IMR-90 (cell line): ENCODE data around the gene PDZRN3. TPM values are rescaled to one million over a fixed set of nuclear protein-coding genes. Genes with fewer than 3 reads are reported as not detected.

Source experiments
- ATAC-seq: fragments of 200-7000 bp; cut with Tn5 transposase; 2 replicates; pipeline ENCODE4 v1.9.1; 2020; ENCODE audit warnings: low read depth, mild to moderate bottlenecking, moderate library complexity
- BruUV-seq: library from RNA; stranded (reverse); fragments of 400-500 nt; replicated peaks from 2 replicates; lab custom pipeline; 2021; lab: Mats Ljungman, UMichigan
- CTCF ChIA-PET: fragments of 300-600 bp; formaldehyde crosslinking; extraction: SDS; loops from one replicate; lab custom pipeline; 2021; ENCODE audit warnings: antibody characterized with exemption; lab: Yijun Ruan, JAX
- POLR2A ChIA-PET: fragments of 300-600 bp; sonication (Branson Sonifier 250); formaldehyde crosslinking; loops from one replicate; lab custom pipeline; 2022; ENCODE audit warnings: antibody characterized with exemption; ENCODE audit not compliant: unreplicated experiment; lab: Charles Lee
- DNase-seq: peaks from one replicate; pipeline ENCODE4 v3.0.0; 2013
- H2AFZ ChIP-seq: replicated peaks from 2 replicates; pipeline ENCODE3; 2013; ENCODE audit warnings: low read length, mild to moderate bottlenecking; ENCODE audit not compliant: poor library complexity
- H2AK5ac ChIP-seq: 2 replicates; pipeline ENCODE4 v1.6.1; 2013; ENCODE audit warnings: low read depth, low read length, inconsistent platforms
- H2AK9ac ChIP-seq: replicated peaks from 2 replicates; pipeline ENCODE3; 2013; ENCODE audit warnings: mild to moderate bottlenecking, low read depth, low read length, moderate library complexity; ENCODE audit not compliant: poor library complexity
- H2BK120ac ChIP-seq: 2 replicates; pipeline ENCODE4 v1.6.1; 2013; ENCODE audit warnings: low read depth, low read length, inconsistent platforms
- H2BK15ac ChIP-seq: 3 replicates; pipeline ENCODE4 v1.6.1; 2013; ENCODE audit warnings: low read depth, low read length, inconsistent platforms
- H2BK20ac ChIP-seq: 2 replicates; pipeline ENCODE4 v1.6.1; 2013; ENCODE audit warnings: low read depth, mild to moderate bottlenecking, inconsistent platforms, low read length, moderate library complexity
- H2BK5ac ChIP-seq: 2 replicates; pipeline ENCODE4 v1.6.1; 2013; ENCODE audit warnings: mild to moderate bottlenecking, low read depth, low read length, inconsistent platforms; ENCODE audit not compliant: poor library complexity, severe bottlenecking
- H3K14ac ChIP-seq: replicated peaks from 2 replicates; pipeline ENCODE4 v1.6.1; 2013; ENCODE audit warnings: low read depth, low read length, inconsistent platforms
- H3K18ac ChIP-seq: 2 replicates; pipeline ENCODE4 v1.6.1; 2013; ENCODE audit warnings: low read depth, low read length, control low read depth
- H3K23ac ChIP-seq: 2 replicates; pipeline ENCODE4 v1.6.1; 2013; ENCODE audit warnings: low read depth, low read length, inconsistent platforms
- H3K27ac ChIP-seq: 2 replicates; pipeline ENCODE4 v1.5.1; 2013; ENCODE audit warnings: mild to moderate bottlenecking, control low read depth, low read length; ENCODE audit not compliant: insufficient read depth
- H3K27me3 ChIP-seq: 2 replicates; pipeline ENCODE4 v1.6.1; 2013; ENCODE audit warnings: low read length; ENCODE audit not compliant: control insufficient read depth, insufficient read depth
- H3K36me3 ChIP-seq: 2 replicates; pipeline ENCODE4 v1.6.1; 2013; ENCODE audit warnings: low read length, mixed read lengths; ENCODE audit not compliant: control insufficient read depth, insufficient read depth
- H3K4ac ChIP-seq: 2 replicates; pipeline ENCODE4 v1.6.1; 2013; ENCODE audit warnings: low read depth, low read length, inconsistent platforms
- H3K4me1 ChIP-seq: 2 replicates; pipeline ENCODE4 v1.6.1; 2013; ENCODE audit warnings: low read length, mixed read lengths; ENCODE audit not compliant: control insufficient read depth, insufficient read depth
- H3K4me2 ChIP-seq: 2 replicates; pipeline ENCODE4 v1.6.1; 2013; ENCODE audit warnings: low read depth, mild to moderate bottlenecking, control low read depth, low read length, moderate library complexity
- H3K4me3 ChIP-seq: 2 replicates; pipeline ENCODE4 v1.5.1; 2013; ENCODE audit warnings: low read depth, mild to moderate bottlenecking, control low read depth, low read length, moderate library complexity; ENCODE audit not compliant: insufficient read depth
- H3K56ac ChIP-seq: 2 replicates; pipeline ENCODE4 v1.6.1; 2013; ENCODE audit warnings: low read length, inconsistent platforms; ENCODE audit not compliant: insufficient read depth; ENCODE audit errors: extremely low read depth
- H3K79me1 ChIP-seq, 2 experiments: 2 replicates each; pipeline ENCODE4 v1.6.1; 2013; ENCODE audit warnings: low read length in 2 of 2, inconsistent platforms in 1 of 2, low read depth in 1 of 2
- H3K9ac ChIP-seq: 2 replicates; pipeline ENCODE4 v1.6.1; 2013; ENCODE audit warnings: low read depth, low read length, control low read depth
- H3K9me1 ChIP-seq: 2 replicates; pipeline ENCODE4 v1.6.1; 2013; ENCODE audit warnings: low read length, inconsistent platforms; ENCODE audit not compliant: insufficient read depth
- H3K9me3 ChIP-seq: 2 replicates; pipeline ENCODE4 v1.6.1; 2013; ENCODE audit warnings: low read length; ENCODE audit not compliant: control insufficient read depth, insufficient read depth
- H4K20me1 ChIP-seq: 2 replicates; pipeline ENCODE4 v1.6.1; 2013; ENCODE audit warnings: low read length, inconsistent platforms; ENCODE audit not compliant: insufficient read depth
- H4K5ac ChIP-seq: 2 replicates; pipeline ENCODE4 v1.6.1; 2013; ENCODE audit warnings: mild to moderate bottlenecking, low read depth, low read length, control low read depth
- H4K8ac ChIP-seq, 2 experiments: 2 replicates each; pipeline ENCODE4 v1.6.1; 2013; ENCODE audit warnings: low read depth in 2 of 2, low read length in 2 of 2, control low read depth in 1 of 2, inconsistent platforms in 1 of 2
- H4K91ac ChIP-seq: 2 replicates; pipeline ENCODE4 v1.6.1; 2013; ENCODE audit warnings: low read depth, low read length, inconsistent platforms; ENCODE audit not compliant: insufficient read depth
- CEBPB ChIP-seq: IDR thresholded peaks from 2 replicates; pipeline ENCODE4 v1.6.1; 2012; ENCODE audit warnings: low read depth, low read length, improper control_type of control experiment
- RCOR1 ChIP-seq: IDR thresholded peaks from 2 replicates; pipeline ENCODE4 v1.6.1; 2012; ENCODE audit warnings: mild to moderate bottlenecking, low read length, improper control_type of control experiment; ENCODE audit not compliant: insufficient replicate concordance
- WGBS, 2 experiments: methylation state at CpG; one replicate each; pipeline versions ENCODE4 v1.1.5 to v1.1.7; 2013; ENCODE audit warnings: missing lambda C conversion rate in 2 of 2; ENCODE audit not compliant: insufficient read length in 1 of 2; ENCODE audit errors: extremely low coverage in 2 of 2; 5-methylcytosine and 5-hydroxymethylcytosine counted together
- dilution Hi-C: fragments of 300-500 bp; cut with HindIII; formaldehyde crosslinking; loops from one replicate; pipeline ENCODE4 v1.14.3; 2018; ENCODE audit warnings: low sequenced_read_pairs; ENCODE audit not compliant: unreplicated experiment
- in situ Hi-C: fragments of 300-500 bp; cut with MboI; formaldehyde crosslinking; loops from 3 replicates; pipeline ENCODE4 v1.14.3; 2019; ENCODE audit warnings: low sequenced_read_pairs, inconsistent platforms, mixed read lengths
- intact Hi-C: fragments of 100-400 bp; cut with micrococcal nuclease; formaldehyde crosslinking; loops from 2 replicates; pipeline ENCODE4 v1.10.0; 2022
- polyA plus RNA-seq, 3 experiments: library from polyadenylated mRNA; depleted of rRNA; stranded (reverse); fragments of >200 nt; gene quantifications; 2 replicates each; pipeline ENCODE4 v1.2.3, GENCODE V29; 2012; ENCODE audit warnings: low replicate concordance in 1 of 3
- total RNA-seq: library from RNA; depleted of rRNA; stranded (reverse); fragments of >200 nt; gene quantifications from 2 replicates; pipeline ENCODE4 v1.2.3, GENCODE V29; 2012

Gene PDZRN3
- total and polyA plus RNA-seq, 2 of the 4 experiments (the other 2 are of a cell fraction) = 9.4 to 17.0 TPM

DNA sequence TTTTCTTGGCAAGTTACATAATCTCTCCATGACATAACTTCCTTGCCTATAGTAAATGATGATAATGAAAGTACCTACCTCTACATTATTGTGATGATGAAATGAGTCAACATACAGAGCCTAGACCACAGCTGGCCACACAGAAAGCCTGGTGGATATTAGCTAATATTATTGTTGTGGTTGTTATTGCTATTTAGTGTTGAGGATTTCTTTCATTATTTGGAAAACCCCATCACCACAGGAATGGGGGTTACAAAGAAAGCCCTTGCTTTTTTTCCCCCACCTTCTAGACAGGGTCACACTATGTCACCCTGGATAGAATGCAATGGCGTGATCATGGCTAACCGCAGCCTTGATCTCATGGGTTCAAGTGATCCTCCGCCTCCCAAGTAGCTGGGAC lies 125.0 kb downstream of the PDZRN3 start:
- H4K91ac ChIP-seq = no peak overlapping the region
- H4K8ac ChIP-seq = no peak overlapping the region
- TF ChIP-seq RCOR1 (no peak), CEBPB (peak; percentile 43; the same call in 1 of the 2 replicates)
- H3K4me3 ChIP-seq = no peak overlapping the region
- H3K27me3 ChIP-seq = no peaks in the 10 kb centered on the region
- ATAC-seq (no peak), DNase-seq (no peak)
- no peak overlapping the region for H2AFZ ChIP-seq
- H2BK5ac ChIP-seq = no peak overlapping the region
- H3K56ac ChIP-seq = no peak overlapping the region
- no peak overlapping the region for H3K27ac ChIP-seq
- H2AK9ac ChIP-seq = no peak overlapping the region
- no peaks in the 10 kb centered on the region for H3K9me3 ChIP-seq
- peaks cover 5% of the 10 kb centered on the region; the same call in 1 of the 2 replicates for H3K9me1 ChIP-seq
- ChIA-PET CTCF (interaction anchor here (0.8 to 1.0 kb wide), 3 partner anchors 14 to 348 kb away, joined by 3 to 4 read pairs (median 3); no protein-coding TSS in a partner anchor), POLR2A (no interaction called here)
- WGBS, 2 experiments = 100% methylated on average over 2 of the region's 3 CpGs; no CpG with 5 or more reads in 1 of the 2 experiments
- H3K4ac ChIP-seq = no peak overlapping the region
- H3K36me3 ChIP-seq = no peaks in the 10 kb centered on the region
- H3K23ac ChIP-seq = no peak overlapping the region
- H2AK5ac ChIP-seq = no peak overlapping the region
- H4K5ac ChIP-seq = no peak overlapping the region
- peaks cover 3% of the 10 kb centered on the region; the same call in 1 of the 2 replicates for H4K20me1 ChIP-seq
- BruUV-seq = no TSS peak
- intact Hi-C loops (no loop called here), in situ Hi-C loops (loop anchor here (5.0 to 25.0 kb wide), 4 partner anchors 37 to 397 kb away; partner anchors contain the start of gene PDZRN3), dilution Hi-C loops (loop anchor here (25.0 kb wide), 1 partner anchor 113 kb away; the partner anchor contains the start of gene PDZRN3)
- no peak overlapping the region for H2BK20ac ChIP-seq
- H3K4me2 ChIP-seq = no peak overlapping the region
- H3K9ac ChIP-seq = no peak overlapping the region
- no peak overlapping the region for H2BK120ac ChIP-seq
- H3K14ac ChIP-seq = no peak overlapping the region
- peak overlapping the region; percentile 25; the same call in 1 of the 2 replicates for H3K18ac ChIP-seq
- peaks cover 4 to 23% of the 10 kb centered on the region in 2 experiments; a peak in 3 of 4 replicates for H3K79me1 ChIP-seq
- no peak overlapping the region for H2BK15ac ChIP-seq
- H3K4me1 ChIP-seq = peaks cover 10% of the 10 kb centered on the region; the same call in 1 of the 2 replicates
